Measurements from ENCODE around the gene ESD. TPM values are rescaled to one million over a fixed set of nuclear protein-coding genes. Genes with fewer than 3 reads are reported as not detected.

ESD gene
- total RNA-seq, 1 experiment from 2014 or later, result 78.8 TPM

DNA sequence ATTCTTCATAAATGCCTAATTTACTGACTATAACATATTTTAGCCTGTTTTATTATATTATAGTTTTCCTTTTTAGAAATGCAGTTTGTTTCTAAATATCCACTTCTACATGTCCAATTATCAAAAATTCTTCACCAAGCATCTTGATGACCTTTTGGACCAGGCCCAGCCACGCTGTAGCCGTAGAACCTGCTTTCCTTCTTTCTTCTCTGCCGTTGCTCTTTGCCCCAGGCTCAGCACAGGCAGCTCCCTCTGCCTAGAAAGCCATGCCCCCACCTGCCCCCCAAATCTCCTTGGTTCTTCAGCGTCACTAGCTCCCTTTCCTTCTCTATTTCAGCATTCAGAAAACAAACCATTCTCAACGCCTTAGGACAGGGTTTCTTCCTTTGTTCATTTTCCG lies 65.4 kb downstream of the ESD start:
- no peaks in the 10 kb centered on the region for H3K9me3 Mint-ChIP-seq
- Histone ChIP-seq H3K9me3 (ENCODE audit: control insufficient read depth, low read depth, low read length) (no peaks in the 10 kb centered on the region), H3K4me2 (ENCODE audit: insufficient read depth, insufficient read length, low read length) (no peak overlapping the region), H3K23me2 (ENCODE audit: insufficient read length, low read depth, low read length, poor library complexity, severe bottlenecking) (no peaks in the 10 kb centered on the region), H3K27me3 (ENCODE audit: insufficient read depth, low read length) (no peaks in the 10 kb centered on the region; the same call in 1 of the 2 replicates), H4K8ac (replicated peaks; ENCODE audit: insufficient read length, low read depth, low read length) (no peak overlapping the region), H3K23ac (ENCODE audit: insufficient read length, low read depth, low read length) (no peak overlapping the region), H3K79me1 (ENCODE audit: insufficient read depth, low read depth, low read length, poor library complexity, severe bottlenecking) (no peaks in the 10 kb centered on the region), H2AK5ac (ENCODE audit: insufficient read length, low read length) (no peak overlapping the region), H3K9ac (ENCODE audit: extremely low read depth, insufficient read length, low read length) (no peak overlapping the region), H3K4ac (ENCODE audit: low read depth, low read length) (no peak overlapping the region), H3T11ph (ENCODE audit: low read length) (no peak overlapping the region), H3K14ac (ENCODE audit: insufficient read depth, low read length) (no peak overlapping the region), H2AFZ (ENCODE audit: low read length) (no peak overlapping the region), H3K27ac (ENCODE audit: insufficient read length, low read depth, low read length) (no peak overlapping the region), H4K20me1 (ENCODE audit: control insufficient read depth, insufficient read depth, insufficient read length) (no peaks in the 10 kb centered on the region), H3K56ac (ENCODE audit: insufficient read length, low read depth, low read length) (no peak overlapping the region), H3K79me2 (ENCODE audit: insufficient read depth, low read length) (no peaks in the 10 kb centered on the region), H4K5ac (ENCODE audit: insufficient read length, low read depth, low read length) (no peak overlapping the region), H2BK20ac (ENCODE audit: low read depth, low read length, poor library complexity, severe bottlenecking) (no peak overlapping the region), H3K4me1 (ENCODE audit: insufficient read depth, low read length) (no peaks in the 10 kb centered on the region), H2BK12ac (ENCODE audit: insufficient read length, low read depth, low read length) (no peak overlapping the region), H2BK15ac (ENCODE audit: low read depth, low read length) (no peak overlapping the region), H3K18ac (ENCODE audit: insufficient read length, low read depth, low read length) (no peak overlapping the region), H2BK5ac (ENCODE audit: insufficient read length, low read length) (no peak overlapping the region), H4K91ac (ENCODE audit: insufficient read length, low read depth, low read length) (no peak overlapping the region), H2BK120ac (ENCODE audit: low read depth, low read length, poor library complexity, severe bottlenecking) (no peak overlapping the region)
- TF ChIP-seq, protein P1, sequence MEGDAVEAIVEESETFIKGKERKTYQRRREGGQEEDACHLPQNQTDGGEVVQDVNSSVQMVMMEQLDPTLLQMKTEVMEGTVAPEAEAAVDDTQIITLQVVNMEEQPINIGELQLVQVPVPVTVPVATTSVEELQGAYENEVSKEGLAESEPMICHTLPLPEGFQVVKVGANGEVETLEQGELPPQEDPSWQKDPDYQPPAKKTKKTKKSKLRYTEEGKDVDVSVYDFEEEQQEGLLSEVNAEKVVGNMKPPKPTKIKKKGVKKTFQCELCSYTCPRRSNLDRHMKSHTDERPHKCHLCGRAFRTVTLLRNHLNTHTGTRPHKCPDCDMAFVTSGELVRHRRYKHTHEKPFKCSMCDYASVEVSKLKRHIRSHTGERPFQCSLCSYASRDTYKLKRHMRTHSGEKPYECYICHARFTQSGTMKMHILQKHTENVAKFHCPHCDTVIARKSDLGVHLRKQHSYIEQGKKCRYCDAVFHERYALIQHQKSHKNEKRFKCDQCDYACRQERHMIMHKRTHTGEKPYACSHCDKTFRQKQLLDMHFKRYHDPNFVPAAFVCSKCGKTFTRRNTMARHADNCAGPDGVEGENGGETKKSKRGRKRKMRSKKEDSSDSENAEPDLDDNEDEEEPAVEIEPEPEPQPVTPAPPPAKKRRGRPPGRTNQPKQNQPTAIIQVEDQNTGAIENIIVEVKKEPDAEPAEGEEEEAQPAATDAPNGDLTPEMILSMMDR (conservative IDR thresholded peaks at IDR 0.05), result no peak
- no peak for DNase-seq
- H3K4me1 Mint-ChIP-seq, result no peaks in the 10 kb centered on the region
- H3K36me3 Mint-ChIP-seq (ENCODE audit: insufficient read depth in 1 of 3, low read depth in 3 of 3), result peaks cover 12 to 28% (median 20%) of the 10 kb centered on the region in 3 experiments
- WGBS (ENCODE audit: extremely low coverage, insufficient read length, low lambda C conversion rate), result no CpG with 5 or more reads among the region's 6 CpGs
- H3K27ac Mint-ChIP-seq, result no peak overlapping the region
- no peaks in the 10 kb centered on the region for H3K27me3 Mint-ChIP-seq (ENCODE audit: low read depth)
- H3K4me3 Mint-ChIP-seq, result no peak overlapping the region
